Liver (tissue), 9 donors: ENCODE data around the gene TAF3. TPM values are rescaled to one million over a fixed set of nuclear protein-coding genes. Genes with fewer than 3 reads are reported as not detected.

Source experiments
- DNase-seq: peaks from one replicate; pipeline ENCODE4 v3.0.0-alpha.2; 2017; ENCODE audit warnings: low spot score
- H3K27ac ChIP-seq, 2 donors: one replicate each; pipeline ENCODE4 v1.7.0; 2013; ENCODE audit warnings: inconsistent platforms in 2 of 2, low read length in 2 of 2, control low read depth in 1 of 2, low read depth in 1 of 2, mild to moderate bottlenecking in 1 of 2
- H3K27me3 ChIP-seq, 4 donors: one replicate each; pipeline versions ENCODE4 v1.6.1 to v1.7.0; 2013; ENCODE audit warnings: low read length in 3 of 4, inconsistent platforms in 1 of 4, mild to moderate bottlenecking in 1 of 4, moderate library complexity in 1 of 4; ENCODE audit not compliant: control insufficient read depth in 4 of 4, insufficient read depth in 4 of 4
- H3K36me3 ChIP-seq, 4 donors: one replicate each; pipeline versions ENCODE4 v1.6.1 to v1.7.0; 2013; ENCODE audit warnings: low read length in 3 of 4, mild to moderate bottlenecking in 3 of 4, low read depth in 1 of 4, moderate library complexity in 1 of 4; ENCODE audit not compliant: control insufficient read depth in 4 of 4, insufficient read depth in 3 of 4
- H3K4me1 ChIP-seq, 4 donors: one replicate each; pipeline versions ENCODE4 v1.6.1 to v1.7.0; 2013; ENCODE audit warnings: low read length in 3 of 4, mild to moderate bottlenecking in 3 of 4, moderate library complexity in 1 of 4; ENCODE audit not compliant: control insufficient read depth in 4 of 4, insufficient read depth in 4 of 4
- H3K4me3 ChIP-seq, 3 donors: one replicate each; pipeline versions ENCODE4 v1.6.1 to v1.7.0; 2013; ENCODE audit warnings: low read length in 3 of 3, control low read depth in 1 of 3, low read depth in 1 of 3, mild to moderate bottlenecking in 1 of 3
- H3K9ac ChIP-seq, 2 donors: one replicate each; pipeline ENCODE4 v1.7.0; 2013; ENCODE audit warnings: low read length in 2 of 2, mild to moderate bottlenecking in 2 of 2, moderate library complexity in 2 of 2, control low read depth in 1 of 2, low read depth in 1 of 2
- H3K9me3 ChIP-seq, 4 donors: one replicate each; pipeline versions ENCODE4 v1.6.1 to v1.7.0; 2013; ENCODE audit warnings: low read length in 3 of 4; ENCODE audit not compliant: control insufficient read depth in 4 of 4
- EGR1 ChIP-seq, 2 donors: IDR thresholded peaks; 2 replicates each; pipeline ENCODE4 v1.6.1; 2016 to 2018; ENCODE audit warnings: antibody characterized with exemption in 2 of 2, low read depth in 2 of 2
- FOXA1 ChIP-seq: IDR thresholded peaks from 2 replicates; pipeline ENCODE4 v1.6.1; 2016; ENCODE audit warnings: antibody characterized with exemption
- FOXA2 ChIP-seq: IDR thresholded peaks from 2 replicates; pipeline ENCODE4 v1.6.1; 2016; ENCODE audit warnings: antibody characterized with exemption
- GABPA ChIP-seq, 2 donors: IDR thresholded peaks in 1 of 2; conservative IDR thresholded peaks in 1 of 2; 2 replicates each; pipeline ENCODE4 v1.6.1; 2016; ENCODE audit warnings: antibody characterized with exemption in 2 of 2, mild to moderate bottlenecking in 1 of 2, moderate library complexity in 1 of 2
- HNF4A ChIP-seq, 2 donors: conservative IDR thresholded peaks; 2 replicates each; pipeline ENCODE4 v1.6.1; 2016; ENCODE audit warnings: antibody characterized with exemption in 2 of 2, mild to moderate bottlenecking in 2 of 2
- HNF4G ChIP-seq: IDR thresholded peaks from 2 replicates; pipeline ENCODE4 v1.6.1; 2016; ENCODE audit warnings: antibody characterized with exemption
- MAX ChIP-seq: IDR thresholded peaks from 2 replicates; pipeline ENCODE4 v1.6.1; 2016; ENCODE audit warnings: antibody characterized with exemption
- NR2F2 ChIP-seq: IDR thresholded peaks from 2 replicates; pipeline ENCODE4 v1.6.1; 2016; ENCODE audit warnings: antibody characterized with exemption
- RAD21 ChIP-seq, 2 donors: IDR thresholded peaks; 2 replicates each; pipeline ENCODE4 v1.6.1; 2016; ENCODE audit warnings: antibody characterized with exemption in 2 of 2, mild to moderate bottlenecking in 2 of 2
- REST ChIP-seq: IDR thresholded peaks from 2 replicates; pipeline ENCODE4 v1.6.1; 2016; ENCODE audit warnings: antibody characterized with exemption, mild to moderate bottlenecking
- RXRA ChIP-seq, 2 donors: IDR thresholded peaks; 2 replicates each; pipeline ENCODE4 v1.6.1; 2017 to 2018; ENCODE audit warnings: antibody characterized with exemption in 2 of 2, mild to moderate bottlenecking in 1 of 2
- SP1 ChIP-seq: IDR thresholded peaks from 2 replicates; pipeline ENCODE4 v1.6.1; 2018; ENCODE audit warnings: antibody characterized with exemption, mild to moderate bottlenecking
- TAF1 ChIP-seq: conservative IDR thresholded peaks from 2 replicates; pipeline ENCODE4 v1.6.1; 2016; ENCODE audit warnings: antibody characterized with exemption, mild to moderate bottlenecking
- YY1 ChIP-seq: IDR thresholded peaks from 2 replicates; pipeline ENCODE4 v1.6.1; 2016; ENCODE audit warnings: antibody characterized with exemption, mild to moderate bottlenecking
- WGBS: extraction: QIAGEN DNeasy Blood & Tissue Kit; methylation state at CpG from one replicate; pipeline ENCODE4 v1.1.7; 2013; 5-methylcytosine and 5-hydroxymethylcytosine counted together
- polyA plus RNA-seq, 2 donors: library from polyadenylated mRNA; stranded (reverse) in 1 of 2; unstranded in 1 of 2; fragments of 200-250 nt in 1 of 2; fragments of >200 nt in 1 of 2; fragmentation: Nextera tagmentation in 1 of 2; extraction: Ambion mirVana in 1 of 2; gene quantifications; one replicate each; pipeline versions ENCODE4 v1.2.1 to v1.2.3, GENCODE V29; 2013 to 2015
- total RNA-seq, 2 donors: library from RNA; depleted of rRNA; stranded (reverse); fragments of >200 nt; gene quantifications; one replicate each; pipeline ENCODE4 v1.2.3, GENCODE V29; 2014
- TF ChIP-seq, protein P1 (sequence below): IDR thresholded peaks from 2 replicates; pipeline ENCODE4 v1.6.1; 2016; ENCODE audit warnings: antibody characterized with exemption
- TF ChIP-seq, protein P2 (sequence below): fragments of 150-350 bp; IDR thresholded peaks from 2 replicates; pipeline ENCODE4 v1.5.1; 2017; ENCODE audit warnings: improper control_type of control experiment, low read depth, low read length; ENCODE audit not compliant: missing input control
- donor health status: healthy.
- donor health status: healthy.
- donor health status: healthy.
- donor health status: healthy.
- donor health status: healthy.

Gene TAF3
- total and polyA plus RNA-seq, 4 donors = 1.5 to 3.6 (median 1.9) TPM

DNA sequence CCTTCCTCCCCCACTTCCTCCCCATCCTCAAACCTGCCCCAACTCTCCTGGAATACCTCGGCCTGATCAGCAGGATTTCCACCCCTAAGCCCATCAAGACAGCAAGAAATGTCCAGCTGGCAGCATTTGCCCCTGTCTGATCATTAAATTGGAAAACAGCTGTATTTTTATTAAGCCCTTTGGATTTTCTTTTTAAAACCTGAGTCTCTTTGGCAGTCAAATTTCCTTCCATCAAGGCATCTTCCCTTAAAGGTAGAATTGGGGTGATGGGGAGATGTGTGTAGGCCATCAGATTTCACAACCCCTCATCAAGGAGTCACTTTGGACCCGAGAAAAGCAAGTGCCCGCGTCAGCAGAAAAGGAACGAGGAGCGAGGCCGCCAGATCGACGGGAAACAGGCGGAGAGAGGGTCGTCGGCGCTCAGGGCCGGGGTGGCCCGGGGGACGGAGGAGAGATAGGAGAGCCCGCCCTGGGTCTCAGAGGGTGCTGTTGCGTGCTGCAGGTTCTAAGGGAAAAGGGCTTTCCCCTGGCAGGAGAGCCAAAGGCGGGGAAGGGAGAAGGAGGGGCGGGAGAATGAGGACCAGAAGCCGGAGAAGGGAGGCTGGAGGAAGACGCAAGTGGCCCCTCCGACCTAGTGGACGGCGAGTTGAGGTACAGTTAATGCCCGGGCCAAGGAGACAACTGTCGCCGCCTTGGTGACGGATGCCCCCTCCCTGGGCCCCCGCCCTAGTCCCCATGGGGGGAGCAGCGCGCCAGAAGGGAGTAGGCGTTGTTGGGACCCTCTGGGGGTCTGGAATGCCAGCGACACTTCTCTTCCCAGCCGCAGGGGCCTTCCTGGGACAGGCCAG, 224.6 kb downstream of the TAF3 start:
- TF ChIP-seq, protein P1, sequence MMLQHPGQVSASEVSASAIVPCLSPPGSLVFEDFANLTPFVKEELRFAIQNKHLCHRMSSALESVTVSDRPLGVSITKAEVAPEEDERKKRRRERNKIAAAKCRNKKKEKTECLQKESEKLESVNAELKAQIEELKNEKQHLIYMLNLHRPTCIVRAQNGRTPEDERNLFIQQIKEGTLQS = no peak
- TF ChIP-seq SP1 (no peak), MAX (no peak)
- Histone ChIP-seq H3K27me3 (peaks cover 9 to 45% (median 30%) of the 10 kb centered on the region in 4 donors), H3K9me3 (peaks cover 0 to 3% (median 0%) of the 10 kb centered on the region in 4 donors), H3K4me1 (peaks cover 0 to 25% (median 4%) of the 10 kb centered on the region in 4 donors), H3K4me3 (no peak overlapping the region), H3K27ac (no peak overlapping the region), H3K36me3 (no peaks in the 10 kb centered on the region), H3K9ac (no peak overlapping the region)
- no peak for DNase-seq
- WGBS = 7% methylated on average over 35 of the region's 35 CpGs

- Histone ChIP-seq H3K4me1 (peaks cover 0 to 25% (median 4%) of the 10 kb centered on the region in 4 donors), H3K9ac (no peak overlapping the region), H3K36me3 (no peaks in the 10 kb centered on the region), H3K9me3 (peaks cover 0 to 3% (median 0%) of the 10 kb centered on the region in 4 donors), H3K4me3 (no peak overlapping the region), H3K27me3 (peaks cover 12 to 47% (median 26%) of the 10 kb centered on the region in 4 donors), H3K27ac (no peak overlapping the region)
- 10% methylated on average over 31 of the region's 31 CpGs for WGBS
- DNase-seq = no peak
- no peak for TF ChIP-seq HNF4G
- TF ChIP-seq MAX = no peak
- TF ChIP-seq GABPA (IDR thresholded peaks at IDR 0.05 in 1 of 2, conservative IDR thresholded peaks at IDR 0.05 in 1 of 2) = no peak
- TF ChIP-seq RXRA (IDR thresholded peaks at IDR 0.05) = no peak
- no peak for TF ChIP-seq TAF1
Observed at GRCh38 chr10:8043569-8044306, 225.4 kb downstream of the TAF3 start.

GRCh38 chr10:8044331-8044907, 226.1 kb downstream of the TAF3 start:
- H3K27ac ChIP-seq = no peak overlapping the region
- no peak for DNase-seq
- peaks cover 4 to 30% (median 8%) of the 10 kb centered on the region in 4 donors for H3K4me1 ChIP-seq
- H3K4me3 ChIP-seq = no peak overlapping the region
- 9% methylated on average over 12 of the region's 12 CpGs for WGBS
- H3K27me3 ChIP-seq = peaks cover 12 to 47% (median 23%) of the 10 kb centered on the region in 4 donors
- H3K36me3 ChIP-seq = no peaks in the 10 kb centered on the region
- H3K9me3 ChIP-seq = no peaks in the 10 kb centered on the region
- no peak overlapping the region for H3K9ac ChIP-seq
- TF ChIP-seq REST = no peak
- no peak for TF ChIP-seq HNF4A (conservative IDR thresholded peaks at IDR 0.05)
- no peak for TF ChIP-seq FOXA1
- TF ChIP-seq RAD21 (IDR thresholded peaks at IDR 0.05) = no peak
- TF ChIP-seq, protein P2, sequence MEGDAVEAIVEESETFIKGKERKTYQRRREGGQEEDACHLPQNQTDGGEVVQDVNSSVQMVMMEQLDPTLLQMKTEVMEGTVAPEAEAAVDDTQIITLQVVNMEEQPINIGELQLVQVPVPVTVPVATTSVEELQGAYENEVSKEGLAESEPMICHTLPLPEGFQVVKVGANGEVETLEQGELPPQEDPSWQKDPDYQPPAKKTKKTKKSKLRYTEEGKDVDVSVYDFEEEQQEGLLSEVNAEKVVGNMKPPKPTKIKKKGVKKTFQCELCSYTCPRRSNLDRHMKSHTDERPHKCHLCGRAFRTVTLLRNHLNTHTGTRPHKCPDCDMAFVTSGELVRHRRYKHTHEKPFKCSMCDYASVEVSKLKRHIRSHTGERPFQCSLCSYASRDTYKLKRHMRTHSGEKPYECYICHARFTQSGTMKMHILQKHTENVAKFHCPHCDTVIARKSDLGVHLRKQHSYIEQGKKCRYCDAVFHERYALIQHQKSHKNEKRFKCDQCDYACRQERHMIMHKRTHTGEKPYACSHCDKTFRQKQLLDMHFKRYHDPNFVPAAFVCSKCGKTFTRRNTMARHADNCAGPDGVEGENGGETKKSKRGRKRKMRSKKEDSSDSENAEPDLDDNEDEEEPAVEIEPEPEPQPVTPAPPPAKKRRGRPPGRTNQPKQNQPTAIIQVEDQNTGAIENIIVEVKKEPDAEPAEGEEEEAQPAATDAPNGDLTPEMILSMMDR = no peak
- no peak for TF ChIP-seq NR2F2
- TF ChIP-seq HNF4G = no peak
- TF ChIP-seq MAX = no peak
- no peak for TF ChIP-seq EGR1 (IDR thresholded peaks at IDR 0.05; ENCODE audit: low read depth in 2 of 2)
- TF ChIP-seq YY1 = no peak
- TF ChIP-seq SP1 = no peak
- TF ChIP-seq TAF1 = no peak
- no peak for TF ChIP-seq FOXA2
